DND-41 (cell line): ENCODE measurements around the gene ZCCHC8.
A peak's percentile ranks its signal among the peaks of the same experiment; 100 is the strongest.

Experiments used
- ATAC-seq: fragments of 200-7000 bp; cut with Tn5 transposase; 3 replicates; pipeline ENCODE4 v1.9.1; 2021; ENCODE audit warnings: low read depth; ENCODE audit not compliant: insufficient read depth
- DNase-seq: peaks from one replicate; pipeline ENCODE4 v3.0.0-alpha.2; 2020
- H2AFZ ChIP-seq: 2 replicates; pipeline ENCODE4 v1.6.0; 2012; ENCODE audit warnings: low read depth, low read length
- H3K27ac ChIP-seq: 2 replicates; pipeline ENCODE4 v1.5.1; 2012; ENCODE audit warnings: low read length, inconsistent platforms
- H3K27me3 ChIP-seq: fragments of 200-600 bp; sonication (generic); 2 replicates; pipeline ENCODE4 v1.6.0; 2012; ENCODE audit warnings: low read length, mild to moderate bottlenecking, inconsistent platforms; ENCODE audit not compliant: insufficient read depth, poor library complexity
- H3K36me3 ChIP-seq: 2 replicates; pipeline ENCODE4 v1.5.1; 2012; ENCODE audit warnings: low read length, inconsistent platforms; ENCODE audit not compliant: insufficient read depth
- H3K4me1 ChIP-seq: 2 replicates; pipeline ENCODE4 v1.5.1; 2012; ENCODE audit warnings: mild to moderate bottlenecking, low read length; ENCODE audit not compliant: insufficient read depth
- H3K4me2 ChIP-seq: 2 replicates; pipeline ENCODE4 v1.6.0; 2012; ENCODE audit warnings: mild to moderate bottlenecking, moderate library complexity, low read length, inconsistent platforms; ENCODE audit not compliant: insufficient read depth
- H3K4me3 ChIP-seq, 2 experiments: fragments of 200-600 bp in 1 of 2; shearing (Covaris generic) in 1 of 2; 2 replicates each; pipeline ENCODE4 v1.5.1; 2012 to 2016; ENCODE audit warnings: inconsistent platforms in 2 of 2, low read length in 2 of 2, mild to moderate bottlenecking in 2 of 2, low read depth in 1 of 2, moderate library complexity in 1 of 2
- H3K79me2 ChIP-seq: 2 replicates; pipeline ENCODE4 v1.6.0; 2012; ENCODE audit warnings: low read length, inconsistent platforms; ENCODE audit not compliant: insufficient read depth
- H3K9ac ChIP-seq: 2 replicates; pipeline ENCODE4 v1.6.0; 2012; ENCODE audit warnings: low read depth, mild to moderate bottlenecking, inconsistent platforms, low read length, moderate library complexity
- H3K9me3 ChIP-seq: 2 replicates; pipeline ENCODE4 v1.5.1; 2012; ENCODE audit warnings: low read length, moderate library complexity, mild to moderate bottlenecking, inconsistent platforms; ENCODE audit not compliant: insufficient read depth, severe bottlenecking
- H4K20me1 ChIP-seq: 2 replicates; pipeline ENCODE4 v1.6.0; 2012; ENCODE audit warnings: low read length; ENCODE audit not compliant: insufficient read depth
- CTCF ChIP-seq: IDR thresholded peaks from 2 replicates; pipeline ENCODE4 v1.5.1; 2012; ENCODE audit warnings: borderline replicate concordance, low read length, moderate library complexity, mild to moderate bottlenecking; ENCODE audit not compliant: poor library complexity, severe bottlenecking; ENCODE audit errors: extremely low read depth
- EZH2 ChIP-seq: IDR thresholded peaks from 3 replicates; pipeline ENCODE4 v1.6.1; 2012; ENCODE audit warnings: borderline replicate concordance, low read depth, mild to moderate bottlenecking, moderate library complexity, low read length, inconsistent platforms; ENCODE audit not compliant: severe bottlenecking

ZCCHC8 gene

GRCh38 chr12:122538496-122538895 is 37.8 kb upstream of the ZCCHC8 start:
- Histone ChIP-seq H3K9ac (no peak overlapping the region), H3K27ac (no peak overlapping the region)
- TF ChIP-seq CTCF (no peak), EZH2 (no peak)

DNA sequence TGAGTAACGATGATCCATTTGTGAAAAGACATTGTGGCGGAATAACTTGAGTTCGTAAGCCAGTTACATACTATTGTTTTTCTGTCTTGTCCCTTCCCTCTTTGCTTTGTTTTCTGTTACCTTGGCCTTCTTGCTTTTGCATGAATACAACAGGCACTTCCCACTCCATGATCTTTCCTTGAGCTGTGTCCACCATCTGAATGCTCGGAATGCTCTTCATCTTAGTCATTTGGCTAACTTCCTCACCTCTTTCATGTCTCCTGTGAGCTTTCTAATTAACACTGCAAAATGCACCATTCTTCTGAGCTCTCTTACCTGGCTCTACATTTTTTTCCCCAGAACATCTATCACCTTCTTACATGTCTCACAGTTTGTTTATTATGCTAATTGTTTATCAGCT is 36.3 kb upstream of the ZCCHC8 start:
- TF ChIP-seq CTCF (no peak), EZH2 (no peak)
- no peak for DNase-seq
- H3K36me3 ChIP-seq: peaks cover 90% of the 10 kb centered on the region
- ATAC-seq: no peak
- no peak overlapping the region for H3K9ac ChIP-seq
- H3K4me1 ChIP-seq: no peaks in the 10 kb centered on the region
- no peaks in the 10 kb centered on the region for H3K27me3 ChIP-seq
- no peaks in the 10 kb centered on the region; the same call in 1 of the 2 replicates for H4K20me1 ChIP-seq
- no peak overlapping the region for H3K27ac ChIP-seq
- no peak overlapping the region for H2AFZ ChIP-seq
- H3K4me3 ChIP-seq: no peak overlapping the region
- H3K9me3 ChIP-seq: no peaks in the 10 kb centered on the region
- H3K4me2 ChIP-seq: no peak overlapping the region
- peaks cover 44% of the 10 kb centered on the region for H3K79me2 ChIP-seq

More at GRCh38 chr12:122538496-122538895, 37.8 kb upstream of the ZCCHC8 start:
- H3K27me3 ChIP-seq: no peaks in the 10 kb centered on the region
- no peaks in the 10 kb centered on the region; the same call in 1 of the 2 replicates for H4K20me1 ChIP-seq
- H3K79me2 ChIP-seq: peaks cover 30% of the 10 kb centered on the region
- H3K4me3 ChIP-seq: no peak overlapping the region
- H3K4me1 ChIP-seq: no peaks in the 10 kb centered on the region
- no peak for DNase-seq
- no peak overlapping the region for H3K4me2 ChIP-seq
- peaks cover 88% of the 10 kb centered on the region for H3K36me3 ChIP-seq
- H3K9me3 ChIP-seq: no peaks in the 10 kb centered on the region
- no peak for ATAC-seq
- H2AFZ ChIP-seq: no peak overlapping the region

DNA sequence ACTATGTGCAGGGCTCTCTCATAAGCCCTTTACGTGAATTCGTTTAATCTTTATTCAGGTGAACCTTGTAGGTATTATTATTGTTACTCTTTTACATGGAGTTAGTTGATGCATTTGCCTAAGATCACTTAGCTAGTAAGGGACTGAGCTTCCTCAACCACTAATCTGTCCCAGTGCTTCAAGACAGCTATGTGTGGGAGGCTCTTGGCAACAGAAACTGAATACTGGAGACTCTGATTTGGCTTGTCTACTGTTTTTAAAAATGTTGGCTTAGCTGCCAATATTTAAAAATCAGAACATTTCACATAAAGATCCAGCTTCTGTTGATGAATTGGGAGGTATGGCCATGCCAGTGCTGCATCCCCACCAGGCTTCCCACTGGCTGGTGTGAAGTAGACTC is 33.1 kb upstream of the ZCCHC8 start:
- DNase-seq (no peak), ATAC-seq (no peak)
- Histone ChIP-seq H3K27me3 (no peaks in the 10 kb centered on the region), H2AFZ (no peak overlapping the region), H3K27ac (no peak overlapping the region), H3K4me3 (no peak overlapping the region), H4K20me1 (no peaks in the 10 kb centered on the region; the same call in 1 of the 2 replicates), H3K36me3 (peaks cover 91% of the 10 kb centered on the region), H3K4me2 (no peak overlapping the region), H3K4me1 (peaks cover 13% of the 10 kb centered on the region), H3K79me2 (peaks cover 63% of the 10 kb centered on the region), H3K9me3 (no peaks in the 10 kb centered on the region), H3K9ac (no peak overlapping the region)
- TF ChIP-seq CTCF (no peak), EZH2 (no peak)

- H3K4me2 ChIP-seq: peak overlapping the region; percentile 67; the same call in 1 of the 2 replicates
- no peak for TF ChIP-seq CTCF
- no peak for TF ChIP-seq EZH2
- peaks cover 40% of the 10 kb centered on the region for H3K4me1 ChIP-seq
- no peaks in the 10 kb centered on the region for H3K27me3 ChIP-seq
- peaks cover 94% of the 10 kb centered on the region for H3K79me2 ChIP-seq
- H3K4me3 ChIP-seq: 0 out of 4 replicates have a peak overlapping the region, but pooled peaks of 1 of the 2 experiments have one; percentile 81
- ATAC-seq (no peak), DNase-seq (no peak)
- no peaks in the 10 kb centered on the region for H3K9me3 ChIP-seq
- H3K36me3 ChIP-seq: peaks cover 66% of the 10 kb centered on the region
- H3K9ac ChIP-seq: peak overlapping the region; percentile 76
- H2AFZ ChIP-seq: no peak overlapping the region
- H3K27ac ChIP-seq: no peak overlapping the region
- H4K20me1 ChIP-seq: peaks cover 13% of the 10 kb centered on the region
Measured at GRCh38 chr12:122528992-122529391, 28.3 kb upstream of the ZCCHC8 start.
